Heart left ventricle (tissue), 13 donors: ENCODE data around the gene CORO1C.

ENCODE experiments used
- POLR2A ChIP-seq, 2 donors: fragments of 450-650 bp; IDR thresholded peaks; one replicate each; pipeline ENCODE4 v1.6.1; 2017; ENCODE audit warnings: antibody characterized with exemption in 2 of 2, mild to moderate bottlenecking in 2 of 2, moderate library complexity in 2 of 2
- TF ChIP-seq, protein P1 (sequence below), 12 donors: fragments of 200-600 bp; sonication (generic) in 4 of 12; IDR thresholded peaks; one replicate each; pipeline versions ENCODE4 v1.5.0 to v1.8.0; 2018 to 2022; ENCODE audit warnings: antibody characterized with exemption in 12 of 12, mild to moderate bottlenecking in 5 of 12
- donor health status: ischemic (EF 13 %, LVEDD 7.1; RV severe dilation, severe dysfunction).
- donor health status: DM: no; HTN: yes; CAD: no.
- donor health status: DM: no; HTN: no; CAD: no.
- donor health status: ischemic (EF 25% LVEDD 6.9; RV normal size, moderate dysfunction).
- donor health status: ischemic (EF 25% LVEDD 5.7; RV mildly dilated, moderate dysfunction).
- donor health status: ischemic (EF 35%, LVEDD 5.7; RV mildly dilated, moderate dysfunction).
- donor health status: nonischemic (EF 11% LVEDD 7.7; RV severe dilation, severe dysfunction).
- donor health status: DM: yes; HTN: yes; CAD: no.
- donor health status: PGD.
- donor health status: ischemic (EF 29% LVEDD 5.4; RV normal size, mild dysfunction).
- donor health status: nonischemic (EF 23%, LVEDD 6.1; RV moderate dilation, normal function).

DNA sequence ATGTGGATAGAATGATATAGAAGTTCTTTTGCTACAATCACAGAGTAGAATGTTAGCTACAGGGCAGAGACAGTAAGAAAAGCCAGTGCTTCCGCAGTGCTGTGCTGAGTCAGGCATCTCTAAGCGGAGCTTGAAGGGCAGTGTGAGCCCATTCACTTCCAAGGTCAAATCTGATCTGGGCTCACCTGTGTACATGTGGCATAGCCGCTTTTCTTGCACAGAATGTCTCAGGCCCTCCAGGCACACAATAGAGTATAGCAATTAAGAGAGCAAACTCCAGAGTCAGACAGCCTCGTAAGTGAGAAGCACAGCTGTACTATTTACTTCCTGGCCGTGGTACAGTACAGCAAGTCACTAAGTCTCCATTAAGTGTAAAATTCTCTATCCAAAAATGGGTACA is 26.8 kb downstream of the CORO1C start:
- TF ChIP-seq, protein P1, sequence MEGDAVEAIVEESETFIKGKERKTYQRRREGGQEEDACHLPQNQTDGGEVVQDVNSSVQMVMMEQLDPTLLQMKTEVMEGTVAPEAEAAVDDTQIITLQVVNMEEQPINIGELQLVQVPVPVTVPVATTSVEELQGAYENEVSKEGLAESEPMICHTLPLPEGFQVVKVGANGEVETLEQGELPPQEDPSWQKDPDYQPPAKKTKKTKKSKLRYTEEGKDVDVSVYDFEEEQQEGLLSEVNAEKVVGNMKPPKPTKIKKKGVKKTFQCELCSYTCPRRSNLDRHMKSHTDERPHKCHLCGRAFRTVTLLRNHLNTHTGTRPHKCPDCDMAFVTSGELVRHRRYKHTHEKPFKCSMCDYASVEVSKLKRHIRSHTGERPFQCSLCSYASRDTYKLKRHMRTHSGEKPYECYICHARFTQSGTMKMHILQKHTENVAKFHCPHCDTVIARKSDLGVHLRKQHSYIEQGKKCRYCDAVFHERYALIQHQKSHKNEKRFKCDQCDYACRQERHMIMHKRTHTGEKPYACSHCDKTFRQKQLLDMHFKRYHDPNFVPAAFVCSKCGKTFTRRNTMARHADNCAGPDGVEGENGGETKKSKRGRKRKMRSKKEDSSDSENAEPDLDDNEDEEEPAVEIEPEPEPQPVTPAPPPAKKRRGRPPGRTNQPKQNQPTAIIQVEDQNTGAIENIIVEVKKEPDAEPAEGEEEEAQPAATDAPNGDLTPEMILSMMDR (IDR thresholded peaks at IDR 0.05) = no peak
- TF ChIP-seq POLR2A (IDR thresholded peaks at IDR 0.05) = no peak
